ENCODE results near the gene VSTM4.

The VSTM4 gene

GRCh38 chr10:48970654-48971053, 144.7 kb downstream of the VSTM4 start:
- no peak overlapping the region for H3K4me3 ChIP-seq (ENCODE audit: low read depth, low read length)
- TF ChIP-seq POLR2A (IDR thresholded peaks at IDR 0.05; ENCODE audit: extremely low read depth, insufficient read length), result no peak
- no peak for TF ChIP-seq CTCF (IDR thresholded peaks at IDR 0.05; ENCODE audit: low read depth, low read length)
- no peak for TF ChIP-seq MYC (IDR thresholded peaks at IDR 0.05; ENCODE audit: low read depth, low read length)
- TF ChIP-seq MAX (IDR thresholded peaks at IDR 0.05; ENCODE audit: low read depth, low read length), result no peak
- no peak for DNase-seq (ENCODE audit: low read depth)

- no peak overlapping the region for H3K4me3 ChIP-seq (ENCODE audit: low read depth, low read length)
- DNase-seq (ENCODE audit: low read depth), result no peak
These were observed 145.3 kb downstream of the VSTM4 start for GRCh38 chr10:48970046-48970445.

GRCh38 chr10:48968036-48968435, 147.3 kb downstream of the VSTM4 start:
- TF ChIP-seq MAX (IDR thresholded peaks at IDR 0.05; ENCODE audit: low read depth, low read length) (no peak), CTCF (IDR thresholded peaks at IDR 0.05; ENCODE audit: low read depth, low read length) (no peak), MYC (IDR thresholded peaks at IDR 0.05; ENCODE audit: low read depth, low read length) (no peak), POLR2A (IDR thresholded peaks at IDR 0.05; ENCODE audit: extremely low read depth, insufficient read length) (no peak)
- no peak overlapping the region for H3K4me3 ChIP-seq (ENCODE audit: low read depth, low read length)
- DNase-seq (ENCODE audit: low read depth), result no peak

More at GRCh38 chr10:48970046-48970445, 145.3 kb downstream of the VSTM4 start:
- TF ChIP-seq POLR2A (IDR thresholded peaks at IDR 0.05; ENCODE audit: extremely low read depth, insufficient read length) (no peak), CTCF (IDR thresholded peaks at IDR 0.05; ENCODE audit: low read depth, low read length) (no peak), MYC (IDR thresholded peaks at IDR 0.05; ENCODE audit: low read depth, low read length) (no peak), MAX (IDR thresholded peaks at IDR 0.05; ENCODE audit: low read depth, low read length) (no peak)

GRCh38 chr10:48965460-48965859, 149.9 kb downstream of the VSTM4 start:
- DNase-seq (ENCODE audit: low read depth), result no peak
- TF ChIP-seq MAX (IDR thresholded peaks at IDR 0.05; ENCODE audit: low read depth, low read length) (no peak), POLR2A (IDR thresholded peaks at IDR 0.05; ENCODE audit: extremely low read depth, insufficient read length) (no peak), MYC (IDR thresholded peaks at IDR 0.05; ENCODE audit: low read depth, low read length) (no peak), CTCF (IDR thresholded peaks at IDR 0.05; ENCODE audit: low read depth, low read length) (no peak)
- no peak overlapping the region for H3K4me3 ChIP-seq (ENCODE audit: low read depth, low read length)

Measured in NB4 (cell line).